Spleen (tissue), 7 donors: Measurements from ENCODE around the gene CRB2.
A peak's percentile ranks its signal among the peaks of the same experiment; 100 is the strongest.

ENCODE experiments used
- CTCF ChIP-seq, 11 experiments: fragments of 200-600 bp in 7 of 11; fragments of 450-650 bp in 4 of 11; sonication (generic) in 4 of 11; IDR thresholded peaks in 8 of 11; conservative IDR thresholded peaks in 3 of 11; 1 replicate in 7 of 11; 2 replicates in 4 of 11; pipeline versions ENCODE4 v1.4.0 to v1.8.0; 2016 to 2021; ENCODE audit warnings: antibody characterized with exemption in 11 of 11, inconsistent platforms in 4 of 11, mild to moderate bottlenecking in 1 of 11
- POLR2A ChIP-seq, 3 donors: fragments of 450-650 bp; IDR thresholded peaks; one replicate each; pipeline ENCODE4 v1.5.1; 2017; ENCODE audit warnings: antibody characterized with exemption in 3 of 3, mild to moderate bottlenecking in 1 of 3
- POLR2AphosphoS5 ChIP-seq, 3 donors: sonication (generic); formaldehyde crosslinking; IDR thresholded peaks; one replicate each; pipeline ENCODE4 v1.5.1; 2017; ENCODE audit warnings: antibody characterized with exemption in 3 of 3
- donor health status: DM: no; HTN: no; CAD: no; lungs with moderate emphysema.
- donor health status: DM: no; HTN: no; CAD: no.
- donor health status: DM: no; HTN: no; CAD: no.

- TF ChIP-seq CTCF (IDR thresholded peaks at IDR 0.05 in 8 of 11, conservative IDR thresholded peaks at IDR 0.05 in 3 of 11) (peak; percentile 15 to 66 (median 54)), POLR2A (IDR thresholded peaks at IDR 0.05) (no peak), POLR2AphosphoS5 (IDR thresholded peaks at IDR 0.05) (no peak)
Measured at GRCh38 chr9:123401879-123402513, 46.0 kb downstream of the CRB2 start.
